ENCODE measurements around the gene NEU3. TPM values are rescaled to one million over a fixed set of nuclear protein-coding genes. Genes with fewer than 3 reads are reported as not detected.
"Not testable (repeated sequence)": the region's sequence is repeated elsewhere in the genome, so short reads cannot be mapped to it uniquely, and the experiment has no call there.

NEU3 gene
- polyA plus RNA-seq, 3 donors from 2014 or later, result 1.5 to 4.6 (median 2.0) TPM

DNA sequence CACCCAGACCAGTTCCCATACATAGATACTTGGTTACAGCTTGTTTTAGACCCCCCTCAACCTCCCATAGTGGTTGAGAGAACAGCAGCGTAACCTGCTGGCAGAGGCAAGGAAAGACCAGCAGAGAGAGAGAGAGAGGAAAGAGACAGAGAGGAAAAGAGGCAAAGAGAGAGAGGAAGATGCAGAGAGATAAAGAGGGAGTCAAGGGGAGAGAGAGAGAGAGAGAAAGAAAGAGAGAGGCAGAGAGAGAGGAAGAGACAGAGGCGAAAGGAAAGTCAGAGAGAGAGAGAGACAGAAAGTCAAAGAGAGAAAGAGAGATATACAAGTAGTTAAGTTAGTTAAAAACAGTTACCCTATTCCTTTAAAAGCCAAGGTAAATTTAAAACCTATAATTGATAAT, 52.5 kb downstream of the NEU3 start:
- DNase-seq, result no peak
- Mint-ChIP-seq H3K27me3 (ENCODE audit: low read depth in 3 of 3) (no peaks in the 10 kb centered on the region), H3K36me3 (no peaks in the 10 kb centered on the region), H3K4me3 (no peak overlapping the region), H3K4me1 (no peaks in the 10 kb centered on the region), H3K9me3 (no peaks in the 10 kb centered on the region), H3K27ac (no peak overlapping the region)

GRCh38 chr11:75041821-75042220, 53.1 kb downstream of the NEU3 start:
- H3K4me3 Mint-ChIP-seq; H3K9me3 Mint-ChIP-seq; H3K4me1 Mint-ChIP-seq; H3K27ac Mint-ChIP-seq; DNase-seq; H3K36me3 Mint-ChIP-seq; H3K27me3 Mint-ChIP-seq (ENCODE audit: low read depth in 3 of 3): not testable (repeated sequence)

- not testable (repeated sequence) for H3K4me3 Mint-ChIP-seq; H3K27ac Mint-ChIP-seq; H3K9me3 Mint-ChIP-seq; DNase-seq; H3K27me3 Mint-ChIP-seq (ENCODE audit: low read depth in 3 of 3); H3K36me3 Mint-ChIP-seq; H3K4me1 Mint-ChIP-seq
Measured at GRCh38 chr11:75044381-75045170, 55.8 kb downstream of the NEU3 start.

DNA sequence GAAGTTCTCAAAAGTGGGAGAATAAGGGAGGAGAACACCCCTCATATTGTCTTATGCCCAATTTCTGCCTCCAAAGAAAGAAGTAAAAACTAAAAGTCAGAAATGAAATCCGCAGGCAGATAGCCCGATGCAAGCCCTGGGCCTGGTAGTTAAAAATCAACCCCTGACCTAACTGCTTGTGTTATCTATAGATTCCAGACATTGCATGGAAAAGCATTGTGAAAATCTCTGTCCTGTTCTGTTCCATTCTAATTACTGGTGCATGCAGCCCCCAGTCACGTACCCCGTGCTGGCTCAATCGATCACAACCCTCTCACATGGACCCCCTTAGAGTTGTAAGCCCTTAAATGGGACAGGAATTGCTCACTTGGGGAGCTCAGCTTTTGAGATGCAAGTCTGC, 57.9 kb downstream of the NEU3 start:
- DNase-seq; H3K36me3 Mint-ChIP-seq; H3K4me1 Mint-ChIP-seq; H3K4me3 Mint-ChIP-seq; H3K27ac Mint-ChIP-seq; H3K9me3 Mint-ChIP-seq; H3K27me3 Mint-ChIP-seq (ENCODE audit: low read depth in 3 of 3): not testable (repeated sequence)

DNA sequence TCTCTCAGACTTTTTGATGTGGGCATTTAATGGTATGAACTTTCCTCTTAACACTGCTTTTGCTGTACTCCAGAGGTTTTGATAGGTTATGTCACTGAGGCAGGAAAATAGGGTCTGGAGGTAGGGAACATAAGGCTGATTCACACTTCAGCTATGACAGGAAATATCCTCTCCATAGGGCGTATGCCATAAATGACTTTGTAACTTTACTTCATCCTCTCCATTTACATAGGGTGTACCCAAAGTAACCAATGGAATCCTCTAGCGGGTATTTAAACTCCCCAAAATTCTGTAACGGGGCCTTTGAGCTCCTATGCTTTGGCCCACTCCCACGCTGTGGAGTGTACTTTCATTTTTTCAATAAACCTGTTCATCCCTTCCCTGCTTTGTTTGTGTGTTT, 58.5 kb downstream of the NEU3 start:
- Mint-ChIP-seq H3K4me1 (no peaks in the 10 kb centered on the region), H3K4me3 (no peak overlapping the region), H3K9me3 (no peaks in the 10 kb centered on the region), H3K27me3 (ENCODE audit: low read depth in 3 of 3) (peaks cover 2 to 6% (median 4%) of the 10 kb centered on the region in 3 donors), H3K36me3 (no peaks in the 10 kb centered on the region), H3K27ac (no peak overlapping the region)
- no peak for DNase-seq

GRCh38 chr11:75049501-75050266, 61.0 kb downstream of the NEU3 start:
- not testable (repeated sequence) for H3K4me1 Mint-ChIP-seq, H3K4me3 Mint-ChIP-seq, H3K27ac Mint-ChIP-seq, DNase-seq, H3K36me3 Mint-ChIP-seq
- peaks cover 4 to 10% (median 9%) of the 10 kb centered on the region in 3 donors for H3K27me3 Mint-ChIP-seq (ENCODE audit: low read depth in 3 of 3)
- H3K9me3 Mint-ChIP-seq, result peaks cover 0 to 13% (median under 1%) of the 10 kb centered on the region in 6 donors

DNA sequence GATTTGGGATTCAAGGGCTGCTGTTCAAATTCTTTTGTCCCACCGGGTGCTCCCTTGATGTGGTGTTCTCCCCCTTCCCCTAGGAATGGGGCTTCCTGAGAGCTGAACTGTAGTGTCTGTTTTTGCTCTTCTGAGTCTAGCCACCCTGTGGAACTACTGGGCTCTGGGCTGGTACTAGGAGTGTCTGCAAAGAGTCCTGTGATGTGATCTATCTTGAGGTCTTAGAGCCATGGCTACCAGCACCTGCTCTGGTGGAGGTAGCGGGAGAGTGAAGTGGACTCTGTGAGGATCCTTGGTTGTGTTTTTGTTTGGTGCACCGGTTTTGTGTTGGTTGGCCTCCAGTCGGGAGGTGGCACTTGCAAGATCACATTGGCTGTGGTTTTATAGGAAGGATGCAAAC, 61.8 kb downstream of the NEU3 start:
- Mint-ChIP-seq H3K4me3 (no peak overlapping the region), H3K27ac (no peak overlapping the region), H3K4me1 (no peaks in the 10 kb centered on the region), H3K9me3 (peaks cover 0 to 13% (median under 1%) of the 10 kb centered on the region in 6 donors), H3K36me3 (no peaks in the 10 kb centered on the region), H3K27me3 (ENCODE audit: low read depth in 3 of 3) (peaks cover 4 to 12% (median 9%) of the 10 kb centered on the region in 3 donors)
- no peak for DNase-seq

- no peak for DNase-seq
- peaks cover 0 to 13% (median under 1%) of the 10 kb centered on the region in 6 donors for H3K9me3 Mint-ChIP-seq
- peaks cover 4 to 12% (median 9%) of the 10 kb centered on the region in 3 donors for H3K27me3 Mint-ChIP-seq (ENCODE audit: low read depth in 3 of 3)
- no peak overlapping the region for H3K4me3 Mint-ChIP-seq
- no peaks in the 10 kb centered on the region for H3K4me1 Mint-ChIP-seq
- no peaks in the 10 kb centered on the region for H3K36me3 Mint-ChIP-seq
- H3K27ac Mint-ChIP-seq, result no peak overlapping the region
Measured at GRCh38 chr11:75051043-75051442, 62.3 kb downstream of the NEU3 start.

DNA sequence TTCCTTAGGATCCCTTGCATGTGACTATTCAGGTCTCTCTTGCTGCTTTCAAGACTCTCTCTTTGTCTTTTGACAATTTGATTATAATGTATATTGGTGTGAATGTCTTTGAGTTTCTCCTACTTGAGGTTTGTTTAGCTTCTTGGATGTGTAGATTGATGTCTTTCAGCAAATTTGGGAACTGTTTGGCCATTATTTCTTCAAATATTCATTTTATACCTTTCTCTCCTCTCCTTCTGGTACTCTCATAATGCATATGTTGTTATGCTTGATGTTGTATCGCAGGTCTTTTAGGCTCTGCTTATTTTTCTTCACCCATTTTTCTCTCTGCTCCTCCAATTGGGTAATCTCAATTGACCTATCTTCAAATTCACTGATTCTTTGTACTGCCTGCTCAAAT, 63.7 kb downstream of the NEU3 start:
- no peak overlapping the region for H3K27ac Mint-ChIP-seq

GRCh38 chr11:75055511-75055910, 66.8 kb downstream of the NEU3 start:
- Mint-ChIP-seq H3K4me3 (no peak overlapping the region), H3K9me3 (peaks cover 0 to 13% (median under 1%) of the 10 kb centered on the region in 6 donors), H3K4me1 (no peaks in the 10 kb centered on the region), H3K36me3 (no peaks in the 10 kb centered on the region), H3K27ac (no peak overlapping the region), H3K27me3 (ENCODE audit: low read depth in 3 of 3) (peaks cover 7 to 16% (median 7%) of the 10 kb centered on the region in 3 donors)
- no peak for DNase-seq

More for the DNA sequence above, 63.7 kb downstream of the NEU3 start:
- H3K36me3 Mint-ChIP-seq, result no peaks in the 10 kb centered on the region
- no peak for DNase-seq
- no peaks in the 10 kb centered on the region for H3K4me1 Mint-ChIP-seq
- H3K4me3 Mint-ChIP-seq, result no peak overlapping the region
- H3K9me3 Mint-ChIP-seq, result peaks cover 0 to 13% (median under 1%) of the 10 kb centered on the region in 6 donors
- peaks cover 4 to 12% (median 9%) of the 10 kb centered on the region in 3 donors for H3K27me3 Mint-ChIP-seq (ENCODE audit: low read depth in 3 of 3)

GRCh38 chr11:75056814-75057213, 68.1 kb downstream of the NEU3 start:
- H3K4me1 Mint-ChIP-seq, result no peaks in the 10 kb centered on the region
- no peak overlapping the region for H3K4me3 Mint-ChIP-seq
- peaks cover 0 to 13% (median under 1%) of the 10 kb centered on the region in 6 donors for H3K9me3 Mint-ChIP-seq
- H3K27me3 Mint-ChIP-seq (ENCODE audit: low read depth in 3 of 3), result peaks cover 3 to 16% (median 7%) of the 10 kb centered on the region in 3 donors
- H3K36me3 Mint-ChIP-seq, result no peaks in the 10 kb centered on the region
- H3K27ac Mint-ChIP-seq, result no peak overlapping the region
- DNase-seq, result no peak

DNA sequence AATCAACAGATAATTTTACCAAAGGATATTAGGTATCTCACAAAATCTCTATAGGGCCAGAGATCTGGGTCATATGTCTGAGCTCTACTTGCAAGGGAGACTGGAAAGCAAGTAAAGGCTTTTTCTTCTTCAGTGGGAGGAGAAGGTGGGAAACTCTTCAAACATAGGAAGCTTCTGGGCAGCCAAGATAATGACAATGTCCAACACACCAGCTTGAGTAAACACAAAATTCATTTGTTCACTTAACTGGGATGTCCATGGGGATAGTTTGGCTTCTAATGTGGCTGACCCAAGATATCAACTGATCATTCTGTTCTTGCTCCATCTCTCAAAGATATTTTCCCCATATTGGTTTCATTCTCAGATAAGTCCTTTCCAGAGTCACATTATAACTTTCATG, 70.6 kb downstream of the NEU3 start:
- Mint-ChIP-seq H3K27me3 (ENCODE audit: low read depth in 3 of 3) (peaks cover 2 to 15% (median 11%) of the 10 kb centered on the region in 3 donors), H3K4me3 (no peak overlapping the region), H3K36me3 (no peaks in the 10 kb centered on the region), H3K4me1 (no peaks in the 10 kb centered on the region), H3K9me3 (no peaks in the 10 kb centered on the region), H3K27ac (no peak overlapping the region)
- no peak for DNase-seq

- Mint-ChIP-seq H3K9me3 (no peaks in the 10 kb centered on the region), H3K4me3 (no peak overlapping the region), H3K36me3 (no peaks in the 10 kb centered on the region), H3K27me3 (ENCODE audit: low read depth in 3 of 3) (peaks cover 6 to 30% (median 13%) of the 10 kb centered on the region in 3 donors), H3K27ac (no peak overlapping the region), H3K4me1 (no peaks in the 10 kb centered on the region)
- no peak for DNase-seq
Measured at GRCh38 chr11:75063741-75064314, 75.1 kb downstream of the NEU3 start.

DNA sequence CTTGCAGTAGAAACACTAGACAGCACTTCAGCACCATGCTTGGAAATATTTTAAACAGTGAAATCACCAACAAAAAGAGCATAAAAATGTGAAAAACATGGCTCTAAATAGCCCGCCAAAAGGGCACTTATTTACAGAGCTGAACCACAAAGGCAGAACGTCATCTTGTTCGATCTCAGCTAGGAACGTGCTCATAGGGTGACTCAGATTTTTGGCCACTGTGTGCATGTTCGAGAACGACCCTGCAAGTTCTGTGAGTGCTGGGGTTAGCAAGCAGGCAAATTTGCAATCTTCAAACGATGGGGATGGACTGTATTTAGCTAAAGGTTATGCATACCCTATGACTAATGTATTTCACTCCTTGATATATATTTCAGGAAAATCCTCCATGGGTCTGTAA, 77.3 kb downstream of the NEU3 start:
- H3K4me1 Mint-ChIP-seq, result no peaks in the 10 kb centered on the region
- H3K36me3 Mint-ChIP-seq, result no peaks in the 10 kb centered on the region
- no peak overlapping the region for H3K4me3 Mint-ChIP-seq
- peaks cover 6 to 21% (median 11%) of the 10 kb centered on the region in 3 donors for H3K27me3 Mint-ChIP-seq (ENCODE audit: low read depth in 3 of 3)
- H3K9me3 Mint-ChIP-seq, result no peaks in the 10 kb centered on the region
- no peak for DNase-seq
- no peak overlapping the region for H3K27ac Mint-ChIP-seq

Measured in immature natural killer cell (primary cell).